ENCODE measurements around the gene MAP4K1. TPM values are rescaled to one million over a fixed set of nuclear protein-coding genes. Genes with fewer than 3 reads are reported as not detected.

The MAP4K1 gene
- polyA plus RNA-seq (2013, experiment 1 of 2) = 8.3 TPM
- polyA plus RNA-seq (2013, experiment 2 of 2) = 2.9 TPM

DNA sequence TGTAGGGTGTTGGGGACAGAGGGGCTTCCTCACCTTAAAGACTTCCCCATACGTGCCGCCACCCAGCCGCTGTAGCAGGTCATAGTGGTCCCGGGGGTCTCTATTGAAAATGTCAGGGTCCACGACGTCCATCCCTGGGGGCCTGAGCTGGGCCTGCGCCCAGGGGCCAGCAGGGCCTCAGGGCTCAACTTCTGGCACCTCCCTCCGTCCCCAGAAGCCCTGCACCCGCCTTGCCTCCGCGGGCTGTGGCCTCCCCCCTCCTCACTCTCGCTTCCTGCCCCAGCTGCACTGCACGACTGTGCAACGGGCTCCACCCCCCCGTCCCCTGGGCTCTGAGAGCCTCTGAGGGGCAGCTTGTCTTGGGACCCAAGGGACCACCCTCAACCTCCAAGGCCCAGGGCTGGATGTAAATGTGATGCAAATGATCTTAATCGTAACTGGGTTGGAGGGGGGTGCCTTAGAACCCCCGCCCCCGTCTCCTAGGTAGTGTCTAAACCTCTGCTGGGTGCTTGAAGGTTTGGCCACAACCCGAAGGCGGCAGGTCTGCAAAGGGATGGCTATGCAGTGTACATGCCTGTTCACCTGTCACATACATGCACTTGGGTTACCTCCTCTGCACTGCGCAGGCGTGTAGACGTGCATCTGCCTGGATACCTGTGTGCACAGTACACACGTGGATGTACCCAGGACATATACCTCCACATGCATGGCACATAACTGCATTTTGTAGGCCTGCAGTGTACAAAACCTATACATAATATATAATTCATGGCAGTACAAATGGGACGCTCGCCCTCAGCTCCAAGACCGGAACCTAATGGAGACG lies at the start of gene MAP4K1:
Gene MAP4K1 (minus strand): TSS at position 190 of the 826 bp plus-strand sequence. CDS start 58 bp downstream, at position 132.
- peak within 1 kb of the TSS; percentile 75 for H3K4me3 ChIP-seq (ENCODE audit: low read length)
- H3K4me1 ChIP-seq (ENCODE audit: insufficient read depth, low read length) = peaks cover 10% of the 10 kb centered on the region
- H3K27ac ChIP-seq (ENCODE audit: low read depth, low read length) = peak within 1 kb of the TSS; percentile 80
- peaks cover 30% of the 10 kb centered on the region for H3K36me3 ChIP-seq (ENCODE audit: insufficient read depth, low read length)
- H3K9ac ChIP-seq (ENCODE audit: low read depth, low read length) = peak within 1 kb of the TSS; percentile 83
- H3K9me3 ChIP-seq (ENCODE audit: insufficient read depth, low read depth, low read length) = no peaks in the 10 kb centered on the region
- H3K27me3 ChIP-seq (ENCODE audit: insufficient read depth, low read length) = no peaks in the 10 kb centered on the region
- 69% methylated on average over 28 of the region's 28 CpGs for WGBS

GRCh38 chr19:38666663-38667511 lies 49.1 kb upstream of the MAP4K1 start:
- peak overlapping the region; percentile 98 for H3K27ac ChIP-seq (ENCODE audit: low read depth, low read length)
- H3K9ac ChIP-seq (ENCODE audit: low read depth, low read length) = peak overlapping the region; percentile 86
- 26% methylated on average over 10 of the region's 10 CpGs for WGBS
- H3K4me1 ChIP-seq (ENCODE audit: insufficient read depth, low read length) = peaks cover 91% of the 10 kb centered on the region
- H3K4me3 ChIP-seq (ENCODE audit: low read length) = peak overlapping the region; percentile 29
- H3K36me3 ChIP-seq (ENCODE audit: insufficient read depth, low read length) = peaks cover 13% of the 10 kb centered on the region
- no peaks in the 10 kb centered on the region for H3K9me3 ChIP-seq (ENCODE audit: insufficient read depth, low read depth, low read length)
- no peaks in the 10 kb centered on the region for H3K27me3 ChIP-seq (ENCODE audit: insufficient read depth, low read length)

GRCh38 chr19:38665950-38666662 lies 48.4 kb upstream of the MAP4K1 start:
- WGBS = 14% methylated on average over 19 of the region's 19 CpGs
- H3K4me3 ChIP-seq (ENCODE audit: low read length) = peak overlapping the region; percentile 29
- peak overlapping the region; percentile 86 for H3K9ac ChIP-seq (ENCODE audit: low read depth, low read length)
- H3K36me3 ChIP-seq (ENCODE audit: insufficient read depth, low read length) = peaks cover 14% of the 10 kb centered on the region
- no peaks in the 10 kb centered on the region for H3K9me3 ChIP-seq (ENCODE audit: insufficient read depth, low read depth, low read length)
- peaks cover 88% of the 10 kb centered on the region for H3K4me1 ChIP-seq (ENCODE audit: insufficient read depth, low read length)
- H3K27ac ChIP-seq (ENCODE audit: low read depth, low read length) = peak overlapping the region; percentile 98
- no peaks in the 10 kb centered on the region for H3K27me3 ChIP-seq (ENCODE audit: insufficient read depth, low read length)

GRCh38 chr19:38665219-38665931 lies 47.6 kb upstream of the MAP4K1 start:
- peak overlapping the region; percentile 79 for H3K9ac ChIP-seq (ENCODE audit: low read depth, low read length)
- H3K4me1 ChIP-seq (ENCODE audit: insufficient read depth, low read length) = peaks cover 90% of the 10 kb centered on the region
- no peaks in the 10 kb centered on the region for H3K9me3 ChIP-seq (ENCODE audit: insufficient read depth, low read depth, low read length)
- peak overlapping the region; percentile 98 for H3K27ac ChIP-seq (ENCODE audit: low read depth, low read length)
- peaks cover 14% of the 10 kb centered on the region for H3K36me3 ChIP-seq (ENCODE audit: insufficient read depth, low read length)
- no peaks in the 10 kb centered on the region for H3K27me3 ChIP-seq (ENCODE audit: insufficient read depth, low read length)
- peak overlapping the region; percentile 21; the same call in 1 of the 2 replicates for H3K4me3 ChIP-seq (ENCODE audit: low read length)
- 67% methylated on average over 12 of the region's 13 CpGs for WGBS

- H3K27ac ChIP-seq (ENCODE audit: low read depth, low read length) = peak overlapping the region; percentile 98
- H3K27me3 ChIP-seq (ENCODE audit: insufficient read depth, low read length) = no peaks in the 10 kb centered on the region
- peaks cover 84% of the 10 kb centered on the region for H3K4me1 ChIP-seq (ENCODE audit: insufficient read depth, low read length)
- H3K36me3 ChIP-seq (ENCODE audit: insufficient read depth, low read length) = peaks cover 14% of the 10 kb centered on the region
- H3K4me3 ChIP-seq (ENCODE audit: low read length) = no peak overlapping the region
- peak overlapping the region; percentile 79 for H3K9ac ChIP-seq (ENCODE audit: low read depth, low read length)
- WGBS = 62% methylated on average over 7 of the region's 7 CpGs
- H3K9me3 ChIP-seq (ENCODE audit: insufficient read depth, low read depth, low read length) = no peaks in the 10 kb centered on the region
Measured at GRCh38 chr19:38664503-38665211, 46.9 kb upstream of the MAP4K1 start.

- Histone ChIP-seq H3K27me3 (ENCODE audit: insufficient read depth, low read length) (no peaks in the 10 kb centered on the region), H3K9ac (ENCODE audit: low read depth, low read length) (peak overlapping the region; percentile 79), H3K4me1 (ENCODE audit: insufficient read depth, low read length) (peaks cover 84% of the 10 kb centered on the region), H3K4me3 (ENCODE audit: low read length) (no peak overlapping the region), H3K36me3 (ENCODE audit: insufficient read depth, low read length) (peaks cover 14% of the 10 kb centered on the region), H3K27ac (ENCODE audit: low read depth, low read length) (peak overlapping the region; percentile 98), H3K9me3 (ENCODE audit: insufficient read depth, low read depth, low read length) (no peaks in the 10 kb centered on the region)
- 84% methylated on average over 19 of the region's 19 CpGs for WGBS
Measured at GRCh38 chr19:38663957-38664502, 46.3 kb upstream of the MAP4K1 start.

DNA sequence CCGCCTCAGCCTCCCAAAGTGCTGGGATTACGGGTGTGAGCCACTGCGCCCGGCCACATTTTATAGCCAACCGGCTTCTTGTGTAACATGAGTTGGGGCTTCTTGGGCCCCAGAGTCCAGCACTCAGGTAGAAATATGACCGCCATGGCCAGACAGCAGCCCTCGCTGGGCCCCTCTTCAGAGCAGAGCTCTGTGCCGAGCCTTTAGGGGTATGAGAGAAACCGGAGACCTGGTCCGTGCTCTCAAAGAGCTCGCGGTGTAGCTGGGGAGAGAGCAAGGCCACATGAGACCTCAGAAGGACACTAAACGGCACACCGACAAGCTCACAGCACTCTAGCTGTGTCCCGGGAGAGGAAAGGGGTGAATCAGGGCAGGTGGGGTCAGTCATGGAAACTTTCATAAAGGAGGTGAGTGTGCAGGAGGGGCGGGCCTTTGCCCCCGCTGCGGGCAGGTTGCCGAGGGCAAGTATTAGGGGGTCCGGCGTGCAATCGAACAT lies 45.5 kb upstream of the MAP4K1 start:
- WGBS = 89% methylated on average over 22 of the region's 22 CpGs
- H3K4me1 ChIP-seq (ENCODE audit: insufficient read depth, low read length) = peaks cover 85% of the 10 kb centered on the region

DNA sequence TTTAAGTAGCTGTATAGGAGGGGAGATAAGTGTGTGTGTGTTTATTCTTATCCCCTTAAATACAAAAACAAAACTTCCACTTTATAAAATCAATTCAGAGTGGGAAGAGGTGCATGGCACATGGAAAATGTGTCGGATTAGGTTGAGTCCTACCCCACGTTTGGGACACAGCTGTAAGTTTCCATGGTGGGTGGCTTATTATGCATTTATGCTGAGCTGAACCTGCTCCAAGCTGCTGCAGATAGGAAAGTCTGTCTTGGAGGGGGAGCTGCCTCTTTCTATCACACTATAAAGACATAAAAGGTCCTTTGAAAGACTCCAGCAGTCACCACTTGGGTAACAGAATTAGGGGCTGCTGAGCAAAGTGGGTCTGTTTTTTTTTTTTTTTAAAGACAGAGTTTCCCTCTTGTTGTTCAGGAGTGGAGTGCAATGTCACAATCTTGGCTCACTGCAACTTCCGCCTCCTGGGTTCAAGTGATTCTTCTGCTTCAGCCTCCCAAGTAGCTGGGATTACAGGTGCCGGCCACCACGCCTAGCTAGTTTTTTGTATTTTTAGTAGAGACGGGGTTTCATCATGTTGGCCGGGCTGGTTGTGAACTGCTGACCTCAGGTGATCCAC lies 44.9 kb upstream of the MAP4K1 start:
- H3K27me3 ChIP-seq (ENCODE audit: insufficient read depth, low read length) = no peaks in the 10 kb centered on the region
- no peak overlapping the region for H3K4me3 ChIP-seq (ENCODE audit: low read length)
- H3K4me1 ChIP-seq (ENCODE audit: insufficient read depth, low read length) = peaks cover 85% of the 10 kb centered on the region
- peaks cover 6% of the 10 kb centered on the region; the same call in 1 of the 2 replicates for H3K36me3 ChIP-seq (ENCODE audit: insufficient read depth, low read length)
- 89% methylated on average over 7 of the region's 7 CpGs for whole genome bisulfite sequencing
- H3K9me3 ChIP-seq (ENCODE audit: insufficient read depth, low read depth, low read length) = no peaks in the 10 kb centered on the region
- H3K27ac ChIP-seq (ENCODE audit: low read depth, low read length) = 0 out of 2 replicates have a peak overlapping the region, but pooled peaks have one; percentile 4
- no peak overlapping the region for H3K9ac ChIP-seq (ENCODE audit: low read depth, low read length)

More for the DNA sequence above, 45.5 kb upstream of the MAP4K1 start:
- Histone ChIP-seq H3K36me3 (ENCODE audit: insufficient read depth, low read length) (peaks cover 8% of the 10 kb centered on the region), H3K27me3 (ENCODE audit: insufficient read depth, low read length) (no peaks in the 10 kb centered on the region), H3K27ac (ENCODE audit: low read depth, low read length) (0 out of 2 replicates have a peak overlapping the region, but pooled peaks have one; percentile 38), H3K4me3 (ENCODE audit: low read length) (no peak overlapping the region), H3K9ac (ENCODE audit: low read depth, low read length) (no peak overlapping the region), H3K9me3 (ENCODE audit: insufficient read depth, low read depth, low read length) (no peaks in the 10 kb centered on the region)

DNA sequence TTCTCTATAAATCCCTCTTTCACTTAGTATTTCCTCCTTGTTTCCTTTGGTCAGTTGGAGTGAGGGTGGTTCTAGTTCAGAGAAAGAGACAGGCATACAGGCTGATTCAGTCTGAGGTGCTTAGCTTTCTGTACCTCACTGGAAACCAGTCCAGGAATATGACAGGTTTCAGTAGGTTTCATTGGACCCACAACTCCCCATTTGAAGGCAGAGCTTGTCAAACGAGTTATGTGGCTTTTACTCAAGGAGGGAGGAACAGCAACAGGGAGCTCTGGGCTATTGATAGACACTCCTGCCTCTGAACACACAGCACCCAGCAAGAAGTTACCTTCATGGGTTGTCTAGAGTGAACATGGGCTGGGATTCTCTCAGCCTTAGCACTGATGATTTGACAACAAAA lies 44.2 kb upstream of the MAP4K1 start:
- no peak overlapping the region for H3K4me3 ChIP-seq (ENCODE audit: low read length)
- H3K4me1 ChIP-seq (ENCODE audit: insufficient read depth, low read length) = peaks cover 83% of the 10 kb centered on the region
- H3K9ac ChIP-seq (ENCODE audit: low read depth, low read length) = no peak overlapping the region
- peaks cover 7% of the 10 kb centered on the region; the same call in 1 of the 2 replicates for H3K36me3 ChIP-seq (ENCODE audit: insufficient read depth, low read length)
- H3K27me3 ChIP-seq (ENCODE audit: insufficient read depth, low read length) = no peaks in the 10 kb centered on the region
- 64% methylated on average over 1 of the region's 1 CpG for WGBS
- peak overlapping the region; percentile 4; the same call in 1 of the 2 replicates for H3K27ac ChIP-seq (ENCODE audit: low read depth, low read length)
- H3K9me3 ChIP-seq (ENCODE audit: insufficient read depth, low read depth, low read length) = no peaks in the 10 kb centered on the region

Data from HUES64 (cell line).